ENCODE data around the gene SLFN13. TPM values are rescaled to one million over a fixed set of nuclear protein-coding genes. Genes with fewer than 3 reads are reported as not detected.
"Not testable (repeated sequence)": the region's sequence is repeated elsewhere in the genome, so short reads cannot be mapped to it uniquely, and the experiment has no call there.

Gene SLFN13
- total RNA-seq, 2 experiments from 2014 or later: not detected

GRCh38 chr17:35423761-35424160 lies 24.8 kb downstream of the SLFN13 start:
- no peak overlapping the region for H3K27ac ChIP-seq (ENCODE audit: low read depth, low read length, poor library complexity, severe bottlenecking)
- intact Hi-C loops (cut with micrococcal nuclease; ENCODE audit: unreplicated experiment): no loop called here
- H3K9me2 ChIP-seq (ENCODE audit: insufficient read depth, low read length): no peaks in the 10 kb centered on the region
- ChIA-PET CTCF (ENCODE audit: unreplicated experiment) (no interaction called here), POLR2A (no interaction called here)
- H3K36me3 ChIP-seq (ENCODE audit: insufficient read depth, low read length): no peaks in the 10 kb centered on the region
- H4K20me1 ChIP-seq (ENCODE audit: insufficient read depth, low read length): no peaks in the 10 kb centered on the region
- no peak overlapping the region for H3K4me3 ChIP-seq (ENCODE audit: low read depth, low read length, poor library complexity, severe bottlenecking)
- H3K9me3 ChIP-seq (ENCODE audit: low read length): no peaks in the 10 kb centered on the region
- no peak overlapping the region for H3K4me2 ChIP-seq (ENCODE audit: low read length)
- H3K4me1 ChIP-seq (ENCODE audit: insufficient read depth, low read length, poor library complexity, severe bottlenecking): no peaks in the 10 kb centered on the region
- H3K79me2 ChIP-seq (ENCODE audit: insufficient read depth, low read depth, low read length): no peaks in the 10 kb centered on the region
- TF ChIP-seq EZH2phosphoT487 (IDR thresholded peaks at IDR 0.05; ENCODE audit: borderline replicate concordance, low read depth, low read length) (no peak), CTCF (conservative IDR thresholded peaks at IDR 0.05; ENCODE audit: low read length) (no peak)
- no peak overlapping the region for H2AFZ ChIP-seq (ENCODE audit: low read length)
- BruUV-seq (replicated peaks): no TSS peak
- DNase-seq (ENCODE audit: low spot score): no peak

- CTCF ChIA-PET (ENCODE audit: unreplicated experiment); H3K4me3 ChIP-seq (ENCODE audit: low read depth, low read length, poor library complexity, severe bottlenecking); POLR2A ChIA-PET; H4K20me1 ChIP-seq (ENCODE audit: insufficient read depth, low read length); H3K4me2 ChIP-seq (ENCODE audit: low read length); H2AFZ ChIP-seq (ENCODE audit: low read length); DNase-seq (ENCODE audit: low spot score); BruUV-seq (replicated peaks); H3K9me3 ChIP-seq (ENCODE audit: low read length); H3K4me1 ChIP-seq (ENCODE audit: insufficient read depth, low read length, poor library complexity, severe bottlenecking); H3K79me2 ChIP-seq (ENCODE audit: insufficient read depth, low read depth, low read length); H3K27ac ChIP-seq (ENCODE audit: low read depth, low read length, poor library complexity, severe bottlenecking); H3K36me3 ChIP-seq (ENCODE audit: insufficient read depth, low read length); H3K9me2 ChIP-seq (ENCODE audit: insufficient read depth, low read length); intact Hi-C loops (cut with micrococcal nuclease; ENCODE audit: unreplicated experiment): not testable (repeated sequence)
These were observed 27.5 kb downstream of the SLFN13 start for GRCh38 chr17:35421069-35421468.

GRCh38 chr17:35416659-35417058 lies 31.9 kb downstream of the SLFN13 start:
- Histone ChIP-seq H3K4me1 (ENCODE audit: insufficient read depth, low read length, poor library complexity, severe bottlenecking) (no peaks in the 10 kb centered on the region), H3K9me3 (ENCODE audit: low read length) (no peaks in the 10 kb centered on the region), H3K36me3 (ENCODE audit: insufficient read depth, low read length) (no peaks in the 10 kb centered on the region), H2AFZ (ENCODE audit: low read length) (no peak overlapping the region), H3K4me3 (ENCODE audit: low read depth, low read length, poor library complexity, severe bottlenecking) (no peak overlapping the region), H3K27ac (ENCODE audit: low read depth, low read length, poor library complexity, severe bottlenecking) (no peak overlapping the region), H4K20me1 (ENCODE audit: insufficient read depth, low read length) (no peaks in the 10 kb centered on the region), H3K4me2 (ENCODE audit: low read length) (no peak overlapping the region), H3K9me2 (ENCODE audit: insufficient read depth, low read length) (no peaks in the 10 kb centered on the region), H3K79me2 (ENCODE audit: insufficient read depth, low read depth, low read length) (no peaks in the 10 kb centered on the region)
- POLR2A ChIA-PET: interaction anchor here (0.7 kb wide), 1 partner anchor 9 kb away, joined by 3 read pairs; no protein-coding TSS in a partner anchor
- intact Hi-C loops (cut with micrococcal nuclease; ENCODE audit: unreplicated experiment): no loop called here
- no TSS peak for BruUV-seq (replicated peaks)
- TF ChIP-seq EZH2phosphoT487 (IDR thresholded peaks at IDR 0.05; ENCODE audit: borderline replicate concordance, low read depth, low read length) (no peak), CTCF (conservative IDR thresholded peaks at IDR 0.05; ENCODE audit: low read length) (no peak)
- CTCF ChIA-PET (ENCODE audit: unreplicated experiment): no interaction called here
- DNase-seq (ENCODE audit: low spot score): no peak

GRCh38 chr17:35414707-35415106 lies 33.9 kb downstream of the SLFN13 start:
- BruUV-seq (replicated peaks); H3K4me3 ChIP-seq (ENCODE audit: low read depth, low read length, poor library complexity, severe bottlenecking); H3K36me3 ChIP-seq (ENCODE audit: insufficient read depth, low read length); CTCF ChIA-PET (ENCODE audit: unreplicated experiment); DNase-seq (ENCODE audit: low spot score); H3K4me2 ChIP-seq (ENCODE audit: low read length); H3K9me3 ChIP-seq (ENCODE audit: low read length); H2AFZ ChIP-seq (ENCODE audit: low read length); H3K79me2 ChIP-seq (ENCODE audit: insufficient read depth, low read depth, low read length); H3K27ac ChIP-seq (ENCODE audit: low read depth, low read length, poor library complexity, severe bottlenecking); H3K4me1 ChIP-seq (ENCODE audit: insufficient read depth, low read length, poor library complexity, severe bottlenecking); H4K20me1 ChIP-seq (ENCODE audit: insufficient read depth, low read length); intact Hi-C loops (cut with micrococcal nuclease; ENCODE audit: unreplicated experiment); H3K9me2 ChIP-seq (ENCODE audit: insufficient read depth, low read length); POLR2A ChIA-PET: not testable (repeated sequence)
